Trophoblast cell (in vitro differentiated cells and primary cell): ENCODE results near the gene FYN.
"Not testable (repeated sequence)": the region's sequence is repeated elsewhere in the genome, so short reads cannot be mapped to it uniquely, and the experiment has no call there.

Experiments used
- DNase-seq, 2 donors: peaks; one replicate each; pipeline ENCODE4 v3.0.0-alpha.2; 2016
- H2AFZ ChIP-seq: 2 replicates; pipeline ENCODE4 v1.6.1; 2013; ENCODE audit warnings: low read length, moderate library complexity, mild to moderate bottlenecking; ENCODE audit not compliant: insufficient read depth, poor library complexity
- H2AK5ac ChIP-seq: 2 replicates; pipeline ENCODE4 v1.6.1; 2013; ENCODE audit warnings: mild to moderate bottlenecking, low read length
- H2BK120ac ChIP-seq: 2 replicates; pipeline ENCODE4 v1.6.1; 2013; ENCODE audit warnings: low read length, mild to moderate bottlenecking, moderate library complexity; ENCODE audit not compliant: insufficient read depth, poor library complexity
- H2BK12ac ChIP-seq: 2 replicates; pipeline ENCODE4 v1.6.1; 2013; ENCODE audit warnings: mild to moderate bottlenecking, low read length, moderate library complexity
- H2BK5ac ChIP-seq: 2 replicates; pipeline ENCODE4 v1.6.1; 2013; ENCODE audit warnings: low read length, low read depth, moderate library complexity, mild to moderate bottlenecking; ENCODE audit not compliant: poor library complexity
- H3K14ac ChIP-seq: 2 replicates; pipeline ENCODE4 v1.6.1; 2013; ENCODE audit warnings: mild to moderate bottlenecking, low read length
- H3K18ac ChIP-seq: 2 replicates; pipeline ENCODE4 v1.6.1; 2013; ENCODE audit warnings: mild to moderate bottlenecking, low read length
- H3K23ac ChIP-seq: 2 replicates; pipeline ENCODE4 v1.6.1; 2013; ENCODE audit warnings: low read length
- H3K27ac ChIP-seq: 2 replicates; pipeline ENCODE4 v1.5.1; 2013; ENCODE audit warnings: low read depth, mild to moderate bottlenecking, inconsistent platforms, low read length, moderate library complexity
- H3K27me3 ChIP-seq: 2 replicates; pipeline ENCODE4 v1.6.1; 2013; ENCODE audit warnings: inconsistent platforms, mild to moderate bottlenecking, low read length, moderate library complexity; ENCODE audit not compliant: insufficient read depth
- H3K36me3 ChIP-seq, 2 experiments: 1 replicate in 1 of 2; 2 replicates in 1 of 2; pipeline ENCODE4 v1.6.1; 2013; ENCODE audit warnings: low read length in 2 of 2, mild to moderate bottlenecking in 2 of 2, moderate library complexity in 1 of 2; ENCODE audit not compliant: insufficient read depth in 2 of 2, control insufficient read depth in 1 of 2
- H3K4ac ChIP-seq: 2 replicates; pipeline ENCODE4 v1.6.1; 2013; ENCODE audit warnings: low read depth, mild to moderate bottlenecking, low read length, moderate library complexity
- H3K4me1 ChIP-seq, 2 experiments: 1 replicate in 1 of 2; 2 replicates in 1 of 2; pipeline ENCODE4 v1.6.1; 2013; ENCODE audit warnings: low read length in 2 of 2, mild to moderate bottlenecking in 2 of 2, moderate library complexity in 1 of 2; ENCODE audit not compliant: insufficient read depth in 2 of 2, control insufficient read depth in 1 of 2
- H3K4me2 ChIP-seq: 2 replicates; pipeline ENCODE4 v1.6.1; 2013; ENCODE audit warnings: inconsistent platforms, mild to moderate bottlenecking, low read length, moderate library complexity
- H3K4me3 ChIP-seq: 2 replicates; pipeline ENCODE4 v1.5.1; 2013; ENCODE audit warnings: mild to moderate bottlenecking, low read depth, low read length, inconsistent platforms
- H3K79me1 ChIP-seq: one replicate; pipeline ENCODE4 v1.6.1; 2013; ENCODE audit warnings: low read length
- H3K79me2 ChIP-seq: 2 replicates; pipeline ENCODE4 v1.6.1; 2013; ENCODE audit warnings: low read length, mild to moderate bottlenecking; ENCODE audit not compliant: control insufficient read depth, insufficient read depth, poor library complexity
- H3K9ac ChIP-seq: 2 replicates; pipeline ENCODE4 v1.6.1; 2013; ENCODE audit warnings: mild to moderate bottlenecking, low read length
- H3K9me3 ChIP-seq: 2 replicates; pipeline ENCODE4 v1.6.1; 2013; ENCODE audit warnings: low read depth, mild to moderate bottlenecking, control low read depth, inconsistent platforms, low read length; ENCODE audit not compliant: insufficient read depth
- H4K12ac ChIP-seq: 2 replicates; pipeline ENCODE4 v1.6.1; 2013; ENCODE audit warnings: low read depth, mild to moderate bottlenecking, low read length, moderate library complexity
- H4K8ac ChIP-seq: 2 replicates; pipeline ENCODE4 v1.6.1; 2013; ENCODE audit warnings: low read depth, mild to moderate bottlenecking, low read length, moderate library complexity
- H4K91ac ChIP-seq: one replicate; pipeline ENCODE4 v1.6.1; 2013; ENCODE audit warnings: low read depth, mild to moderate bottlenecking, low read length, moderate library complexity
- WGBS: extraction: QIAGEN DNeasy Blood & Tissue Kit; methylation state at CpG from one replicate; pipeline ENCODE4 v1.1.7; 2013; ENCODE audit warnings: missing lambda C conversion rate; ENCODE audit not compliant: insufficient read length, insufficient coverage; ENCODE audit errors: extremely low coverage; 5-methylcytosine and 5-hydroxymethylcytosine counted together

Gene FYN

DNA sequence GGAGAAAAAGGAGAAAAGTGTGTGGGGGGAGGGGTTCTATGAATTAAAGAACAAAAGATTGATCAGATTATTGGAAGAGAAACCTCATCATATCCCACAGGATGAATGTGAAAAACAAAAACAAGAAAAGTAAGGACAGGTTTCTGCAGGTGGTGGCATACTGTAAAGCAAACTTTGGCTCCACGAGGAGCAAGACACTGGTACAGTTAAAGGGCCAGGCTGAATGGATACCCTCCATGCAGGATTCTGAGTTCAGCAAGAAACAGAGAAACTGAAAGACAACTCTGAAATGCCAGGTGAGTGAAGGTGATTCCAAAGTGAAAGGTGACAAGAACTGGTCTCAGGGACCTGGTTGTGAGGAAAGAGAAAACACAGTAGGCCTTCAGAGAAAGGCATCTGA is 37.4 kb downstream of the FYN start:
- WGBS: no CpG with 5 or more reads among the region's 1 CpG
- Histone ChIP-seq H3K14ac (no peak overlapping the region), H3K4me3 (no peak overlapping the region), H2BK120ac (no peak overlapping the region), H2BK12ac (no peak overlapping the region), H3K4me2 (no peak overlapping the region), H4K12ac (no peak overlapping the region), H4K91ac (no peak overlapping the region), H2AFZ (no peak overlapping the region), H3K9me3 (no peaks in the 10 kb centered on the region), H2AK5ac (no peak overlapping the region), H2BK5ac (no peak overlapping the region), H3K4me1 (peaks cover 0 to 4% of the 10 kb centered on the region in 2 experiments), H3K79me2 (no peaks in the 10 kb centered on the region), H4K8ac (no peak overlapping the region), H3K27ac (no peak overlapping the region), H3K18ac (no peak overlapping the region), H3K27me3 (no peaks in the 10 kb centered on the region), H3K23ac (no peak overlapping the region), H3K4ac (no peak overlapping the region), H3K36me3 (no peaks in the 10 kb centered on the region), H3K9ac (no peak overlapping the region), H3K79me1 (no peaks in the 10 kb centered on the region)
- no peak for DNase-seq

GRCh38 chr6:111835398-111835797 is 37.9 kb downstream of the FYN start:
- H4K8ac ChIP-seq, DNase-seq, H3K14ac ChIP-seq, H3K4me3 ChIP-seq, H3K79me1 ChIP-seq, H3K27me3 ChIP-seq, H4K91ac ChIP-seq, H3K4me1 ChIP-seq, H2BK12ac ChIP-seq, H2BK5ac ChIP-seq, H3K27ac ChIP-seq, H3K9me3 ChIP-seq, H3K4me2 ChIP-seq, H3K18ac ChIP-seq, H4K12ac ChIP-seq, H2BK120ac ChIP-seq, H2AK5ac ChIP-seq, H2AFZ ChIP-seq, H3K9ac ChIP-seq, H3K79me2 ChIP-seq, H3K4ac ChIP-seq, H3K23ac ChIP-seq, H3K36me3 ChIP-seq: not testable (repeated sequence)
- no CpG with 5 or more reads among the region's 7 CpGs for WGBS

- H2BK5ac ChIP-seq: no peak overlapping the region
- no CpG with 5 or more reads among the region's 4 CpGs for WGBS
- H3K4ac ChIP-seq: no peak overlapping the region
- no peak overlapping the region for H3K14ac ChIP-seq
- H3K79me2 ChIP-seq: no peaks in the 10 kb centered on the region
- H3K36me3 ChIP-seq: no peaks in the 10 kb centered on the region
- H4K91ac ChIP-seq: no peak overlapping the region
- H3K23ac ChIP-seq: no peak overlapping the region
- H2BK12ac ChIP-seq: no peak overlapping the region
- no peak overlapping the region for H4K12ac ChIP-seq
- H3K9ac ChIP-seq: no peak overlapping the region
- H2AK5ac ChIP-seq: no peak overlapping the region
- peaks cover 7% of the 10 kb centered on the region in 2 experiments for H3K4me1 ChIP-seq
- no peaks in the 10 kb centered on the region for H3K9me3 ChIP-seq
- H3K27ac ChIP-seq: no peak overlapping the region
- H3K4me2 ChIP-seq: no peak overlapping the region
- H3K4me3 ChIP-seq: no peak overlapping the region
- no peaks in the 10 kb centered on the region for H3K27me3 ChIP-seq
- DNase-seq: no peak
- no peaks in the 10 kb centered on the region for H3K79me1 ChIP-seq
- no peak overlapping the region for H4K8ac ChIP-seq
- no peak overlapping the region for H2AFZ ChIP-seq
- H3K18ac ChIP-seq: no peak overlapping the region
- no peak overlapping the region for H2BK120ac ChIP-seq
Observed at GRCh38 chr6:111834356-111834755, 38.9 kb downstream of the FYN start.

GRCh38 chr6:111832833-111833418 is 40.3 kb downstream of the FYN start:
- H3K14ac ChIP-seq: no peak overlapping the region
- H3K27ac ChIP-seq: no peak overlapping the region
- no peak overlapping the region for H2BK120ac ChIP-seq
- no peak overlapping the region for H3K18ac ChIP-seq
- no peak overlapping the region for H3K4me2 ChIP-seq
- no peak overlapping the region for H2AFZ ChIP-seq
- no peak overlapping the region for H4K8ac ChIP-seq
- DNase-seq: no peak
- H3K4me3 ChIP-seq: no peak overlapping the region
- H3K79me2 ChIP-seq: no peaks in the 10 kb centered on the region
- no peaks in the 10 kb centered on the region for H3K27me3 ChIP-seq
- no peaks in the 10 kb centered on the region for H3K79me1 ChIP-seq
- peaks cover 3 to 7% of the 10 kb centered on the region in 2 experiments for H3K4me1 ChIP-seq
- H3K36me3 ChIP-seq: peaks cover 0 to under 1% of the 10 kb centered on the region in 2 experiments
- no peaks in the 10 kb centered on the region for H3K9me3 ChIP-seq
- no peak overlapping the region for H4K12ac ChIP-seq
- H2AK5ac ChIP-seq: no peak overlapping the region
- H3K23ac ChIP-seq: no peak overlapping the region
- H3K4ac ChIP-seq: no peak overlapping the region
- no CpG with 5 or more reads among the region's 1 CpG for WGBS
- H4K91ac ChIP-seq: no peak overlapping the region
- H3K9ac ChIP-seq: no peak overlapping the region
- H2BK5ac ChIP-seq: no peak overlapping the region
- H2BK12ac ChIP-seq: no peak overlapping the region
